ENCODE measurements around the gene PDSS2.

The PDSS2 gene

DNA sequence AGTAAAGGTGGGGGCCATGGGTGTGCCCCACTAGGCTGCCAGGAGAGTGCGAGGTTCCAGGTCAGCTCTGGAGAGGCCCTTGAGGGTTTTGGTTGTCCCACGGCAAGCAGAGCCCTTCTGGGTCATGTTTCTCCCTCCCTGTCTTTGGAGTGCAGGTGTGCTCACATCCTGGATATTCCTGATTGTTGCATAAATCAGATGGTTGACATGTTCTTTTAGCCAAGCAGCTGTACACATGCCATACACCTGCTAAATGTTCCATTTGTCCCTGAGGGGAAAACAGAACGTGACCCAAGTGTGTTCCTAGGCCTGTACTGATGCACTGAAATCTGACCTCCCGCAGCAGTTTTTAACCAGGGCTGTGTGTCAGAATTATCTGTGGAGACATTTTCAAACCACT lies 266.5 kb downstream of the PDSS2 start:
- H3K4me3 ChIP-seq (ENCODE audit: low read depth, low read length), result no peak overlapping the region
- TF ChIP-seq, protein P1, sequence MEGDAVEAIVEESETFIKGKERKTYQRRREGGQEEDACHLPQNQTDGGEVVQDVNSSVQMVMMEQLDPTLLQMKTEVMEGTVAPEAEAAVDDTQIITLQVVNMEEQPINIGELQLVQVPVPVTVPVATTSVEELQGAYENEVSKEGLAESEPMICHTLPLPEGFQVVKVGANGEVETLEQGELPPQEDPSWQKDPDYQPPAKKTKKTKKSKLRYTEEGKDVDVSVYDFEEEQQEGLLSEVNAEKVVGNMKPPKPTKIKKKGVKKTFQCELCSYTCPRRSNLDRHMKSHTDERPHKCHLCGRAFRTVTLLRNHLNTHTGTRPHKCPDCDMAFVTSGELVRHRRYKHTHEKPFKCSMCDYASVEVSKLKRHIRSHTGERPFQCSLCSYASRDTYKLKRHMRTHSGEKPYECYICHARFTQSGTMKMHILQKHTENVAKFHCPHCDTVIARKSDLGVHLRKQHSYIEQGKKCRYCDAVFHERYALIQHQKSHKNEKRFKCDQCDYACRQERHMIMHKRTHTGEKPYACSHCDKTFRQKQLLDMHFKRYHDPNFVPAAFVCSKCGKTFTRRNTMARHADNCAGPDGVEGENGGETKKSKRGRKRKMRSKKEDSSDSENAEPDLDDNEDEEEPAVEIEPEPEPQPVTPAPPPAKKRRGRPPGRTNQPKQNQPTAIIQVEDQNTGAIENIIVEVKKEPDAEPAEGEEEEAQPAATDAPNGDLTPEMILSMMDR (IDR thresholded peaks at IDR 0.05; ENCODE audit: borderline replicate concordance, insufficient read depth, low read depth, low read length), result no peak

DNA sequence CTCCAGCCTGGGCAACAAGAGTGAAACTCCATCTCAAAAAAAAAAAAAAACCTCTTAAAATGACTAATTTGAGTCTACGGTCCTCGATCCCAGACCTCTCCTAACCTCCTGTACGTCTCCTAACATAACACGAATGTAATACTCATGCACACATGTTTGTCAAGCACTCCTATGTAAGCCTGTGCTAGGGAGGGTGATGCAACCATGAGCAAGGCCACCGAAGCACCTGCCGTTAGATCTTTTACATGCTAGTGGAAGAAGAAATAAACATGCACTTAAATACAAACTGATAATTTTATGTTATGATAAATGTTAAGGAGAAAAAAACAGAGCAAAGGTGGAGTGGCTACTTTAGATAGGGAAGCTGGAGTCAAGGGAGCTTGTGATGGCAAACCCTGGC lies 271.7 kb downstream of the PDSS2 start:
- TF ChIP-seq, protein P1 (IDR thresholded peaks at IDR 0.05; ENCODE audit: borderline replicate concordance, insufficient read depth, low read depth, low read length), result no peak
- H3K4me3 ChIP-seq (ENCODE audit: low read depth, low read length), result no peak overlapping the region

DNA sequence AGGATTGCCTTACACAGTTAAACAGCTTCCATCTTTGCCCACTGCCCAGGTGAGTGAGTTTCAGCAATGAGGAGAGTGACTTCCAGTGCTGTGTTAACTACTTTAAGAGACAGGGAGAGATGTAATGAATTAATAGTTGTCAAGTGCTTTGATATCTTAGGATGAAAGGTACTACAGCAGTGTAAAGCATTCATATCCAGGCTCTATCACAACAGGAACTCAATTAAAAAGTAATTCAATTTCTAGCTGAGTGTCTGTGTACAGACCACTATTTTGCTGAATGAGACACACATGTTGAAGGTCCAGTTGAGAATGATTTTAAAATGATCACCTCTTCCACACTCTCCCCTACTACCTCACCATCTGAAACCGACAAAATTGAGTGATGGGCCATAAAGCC lies 273.3 kb downstream of the PDSS2 start:
- TF ChIP-seq, protein P1 (IDR thresholded peaks at IDR 0.05; ENCODE audit: borderline replicate concordance, insufficient read depth, low read depth, low read length), result no peak
- H3K4me3 ChIP-seq (ENCODE audit: low read depth, low read length), result no peak overlapping the region

DNA sequence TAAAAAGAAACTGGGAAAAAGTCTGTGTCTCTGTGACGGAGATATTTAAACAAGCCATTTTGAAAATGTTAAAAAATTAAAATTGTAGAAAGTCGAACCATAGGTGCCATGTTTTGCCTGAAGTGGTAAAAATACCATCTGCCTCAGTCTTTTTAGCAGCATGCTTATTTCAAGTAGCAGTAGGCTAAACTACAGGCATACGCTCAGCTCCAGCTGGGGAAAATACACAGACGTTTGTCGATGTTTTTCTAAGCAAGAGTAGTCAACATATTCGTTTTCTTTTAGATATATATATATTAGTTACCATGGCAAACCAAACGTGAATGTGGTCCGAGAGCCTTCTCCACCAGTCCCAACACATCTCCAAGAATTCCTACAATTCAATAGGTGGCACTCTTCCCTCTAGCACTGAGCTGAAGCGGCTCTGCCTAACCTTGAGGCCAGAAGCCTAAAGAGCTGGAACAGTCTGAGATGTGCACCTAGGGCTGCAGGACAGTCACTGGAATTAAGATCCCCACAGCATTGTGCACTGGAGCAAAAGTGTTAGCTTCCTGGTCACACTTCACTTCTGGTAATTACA lies 273.9 kb downstream of the PDSS2 start:
- H3K4me3 ChIP-seq (ENCODE audit: low read depth, low read length), result no peak overlapping the region
- TF ChIP-seq, protein P1 (IDR thresholded peaks at IDR 0.05; ENCODE audit: borderline replicate concordance, insufficient read depth, low read depth, low read length), result no peak

DNA sequence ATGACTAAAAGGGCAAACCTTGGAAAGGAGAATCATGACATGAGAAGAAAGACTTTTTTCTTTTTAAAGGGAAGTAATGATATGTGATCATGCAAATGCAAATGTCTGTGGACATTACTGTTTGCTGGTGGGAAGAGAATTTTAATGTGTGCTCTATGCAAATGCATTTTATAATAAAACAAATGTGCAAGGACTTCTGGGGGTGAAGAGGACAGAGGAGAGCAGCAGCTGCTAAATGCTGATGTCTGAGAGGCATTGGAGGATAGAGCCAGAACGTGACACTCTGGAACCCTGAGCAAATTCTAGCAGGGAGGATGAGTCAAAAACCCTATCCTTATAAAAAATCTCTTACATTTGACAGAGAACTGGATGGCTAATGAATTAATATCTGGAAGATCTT lies 274.9 kb downstream of the PDSS2 start:
- TF ChIP-seq, protein P1 (IDR thresholded peaks at IDR 0.05; ENCODE audit: borderline replicate concordance, insufficient read depth, low read depth, low read length), result no peak
- H3K4me3 ChIP-seq (ENCODE audit: low read depth, low read length), result no peak overlapping the region

DNA sequence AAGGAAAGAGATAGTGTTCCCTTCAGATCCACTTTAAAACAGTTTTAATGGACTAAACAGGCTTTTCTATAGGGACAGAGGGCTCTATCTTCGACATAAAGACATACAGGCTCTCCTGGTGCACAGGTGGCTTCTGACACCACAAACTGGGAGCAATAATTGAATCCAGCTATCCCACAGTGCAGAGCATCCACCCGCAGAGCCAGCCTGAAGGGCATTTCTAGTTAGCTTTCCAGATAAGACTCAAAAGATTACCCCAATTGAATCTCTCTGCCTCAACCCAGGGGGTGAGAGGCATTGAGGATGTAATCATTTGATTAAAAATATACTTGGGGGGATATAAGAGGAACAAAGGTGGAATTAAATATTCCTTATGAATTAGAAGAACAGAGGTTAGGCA lies 279.3 kb downstream of the PDSS2 start:
- H3K4me3 ChIP-seq (ENCODE audit: low read depth, low read length), result no peak overlapping the region
- TF ChIP-seq, protein P1 (IDR thresholded peaks at IDR 0.05; ENCODE audit: borderline replicate concordance, insufficient read depth, low read depth, low read length), result no peak

DNA sequence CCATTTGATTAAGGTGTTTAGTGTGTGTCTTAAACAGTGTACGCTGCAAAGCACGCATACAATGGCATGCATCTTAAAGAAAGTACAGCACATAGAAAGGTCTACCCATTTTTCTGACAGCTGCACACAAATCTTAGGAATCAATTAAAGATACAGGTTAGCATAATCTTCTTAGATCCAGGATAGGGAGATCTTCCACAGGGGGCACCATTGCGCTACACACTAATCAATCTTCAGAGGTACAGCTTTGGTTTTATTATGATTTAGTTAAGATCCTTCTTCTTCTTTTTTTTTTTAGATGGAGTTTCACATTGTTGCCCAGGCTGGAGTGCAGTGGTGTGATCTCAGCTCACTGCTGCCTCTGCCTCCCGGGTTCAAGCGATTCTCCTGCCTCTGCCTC lies 280.4 kb downstream of the PDSS2 start:
- TF ChIP-seq, protein P1 (IDR thresholded peaks at IDR 0.05; ENCODE audit: borderline replicate concordance, insufficient read depth, low read depth, low read length), result no peak
- no peak overlapping the region for H3K4me3 ChIP-seq (ENCODE audit: low read depth, low read length)
